Measurements from ENCODE around the gene ATP9A. TPM values are rescaled to one million over a fixed set of nuclear protein-coding genes. Genes with fewer than 3 reads are reported as not detected.

ATP9A gene
- total and polyA plus RNA-seq, 2 of the 8 experiments (the other 6 are each of a cell fraction or from before 2014, with no cell fraction given) = 5.0 to 6.4 TPM

DNA sequence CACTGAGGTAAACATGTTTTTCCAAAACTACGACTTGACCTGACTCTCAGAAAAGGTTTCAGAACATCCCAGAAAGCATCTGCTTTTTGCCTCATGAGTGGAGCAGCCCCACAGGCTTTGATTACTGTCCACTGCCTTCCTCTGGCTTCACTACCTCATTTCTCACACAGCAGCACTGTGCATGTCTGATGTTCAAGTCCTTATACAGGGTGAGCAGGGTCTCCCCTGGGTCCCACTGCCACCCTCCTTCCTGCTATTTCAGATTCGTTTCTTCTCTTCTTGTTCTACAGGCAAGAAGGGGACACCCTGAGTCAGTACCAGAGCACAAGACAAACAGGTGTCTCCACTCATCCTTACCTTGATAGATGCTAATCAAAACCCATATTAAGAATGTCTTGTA, 161.0 kb downstream of the ATP9A start:
- no peak overlapping the region for H3K56ac ChIP-seq (replicated peaks; ENCODE audit: insufficient read length, low read depth, low read length)
- H2BK5ac ChIP-seq (ENCODE audit: low read depth, low read length) = no peak overlapping the region
- no peaks in the 10 kb centered on the region for H3K27me3 ChIP-seq (replicated peaks in 1 of 4; ENCODE audit: control insufficient read depth in 3 of 4, extremely low read depth in 1 of 4, insufficient read depth in 3 of 4, low read length in 3 of 4)
- no peak overlapping the region for H3K4me2 ChIP-seq (ENCODE audit: insufficient read depth in 1 of 2, low read depth in 2 of 2, low read length in 2 of 2)
- H2BK15ac ChIP-seq (ENCODE audit: low read length) = no peak overlapping the region
- H4K20me1 ChIP-seq (replicated peaks in 1 of 2; ENCODE audit: control insufficient read depth in 1 of 2, insufficient read depth in 2 of 2, low read length in 2 of 2) = no peaks in the 10 kb centered on the region
- no peak overlapping the region for H3K23ac ChIP-seq (ENCODE audit: insufficient read length)
- H4K91ac ChIP-seq (replicated peaks; ENCODE audit: insufficient read length, low read length) = no peak overlapping the region
- H2AFZ ChIP-seq (ENCODE audit: low read length) = 0 out of 2 replicates have a peak overlapping the region, but pooled peaks have one; percentile 49
- POLR2A ChIA-PET (ENCODE audit: partially characterized antibody) = no interaction called here
- no peaks in the 10 kb centered on the region for H3K4me1 ChIP-seq (replicated peaks in 1 of 4; ENCODE audit: control insufficient read depth in 3 of 4, insufficient read depth in 4 of 4, low read length in 3 of 4)
- FAIRE-seq (no peak), DNase-seq (ENCODE audit: low read depth in 1 of 2, low spot score in 2 of 2) (no peak)
- TF ChIP-seq, protein P1, sequence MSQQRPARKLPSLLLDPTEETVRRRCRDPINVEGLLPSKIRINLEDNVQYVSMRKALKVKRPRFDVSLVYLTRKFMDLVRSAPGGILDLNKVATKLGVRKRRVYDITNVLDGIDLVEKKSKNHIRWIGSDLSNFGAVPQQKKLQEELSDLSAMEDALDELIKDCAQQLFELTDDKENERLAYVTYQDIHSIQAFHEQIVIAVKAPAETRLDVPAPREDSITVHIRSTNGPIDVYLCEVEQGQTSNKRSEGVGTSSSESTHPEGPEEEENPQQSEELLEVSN (IDR thresholded peaks at IDR 0.05) = no peak
- TF ChIP-seq, protein P2, sequence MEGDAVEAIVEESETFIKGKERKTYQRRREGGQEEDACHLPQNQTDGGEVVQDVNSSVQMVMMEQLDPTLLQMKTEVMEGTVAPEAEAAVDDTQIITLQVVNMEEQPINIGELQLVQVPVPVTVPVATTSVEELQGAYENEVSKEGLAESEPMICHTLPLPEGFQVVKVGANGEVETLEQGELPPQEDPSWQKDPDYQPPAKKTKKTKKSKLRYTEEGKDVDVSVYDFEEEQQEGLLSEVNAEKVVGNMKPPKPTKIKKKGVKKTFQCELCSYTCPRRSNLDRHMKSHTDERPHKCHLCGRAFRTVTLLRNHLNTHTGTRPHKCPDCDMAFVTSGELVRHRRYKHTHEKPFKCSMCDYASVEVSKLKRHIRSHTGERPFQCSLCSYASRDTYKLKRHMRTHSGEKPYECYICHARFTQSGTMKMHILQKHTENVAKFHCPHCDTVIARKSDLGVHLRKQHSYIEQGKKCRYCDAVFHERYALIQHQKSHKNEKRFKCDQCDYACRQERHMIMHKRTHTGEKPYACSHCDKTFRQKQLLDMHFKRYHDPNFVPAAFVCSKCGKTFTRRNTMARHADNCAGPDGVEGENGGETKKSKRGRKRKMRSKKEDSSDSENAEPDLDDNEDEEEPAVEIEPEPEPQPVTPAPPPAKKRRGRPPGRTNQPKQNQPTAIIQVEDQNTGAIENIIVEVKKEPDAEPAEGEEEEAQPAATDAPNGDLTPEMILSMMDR (IDR thresholded peaks at IDR 0.05; ENCODE audit: control extremely low read depth in 1 of 3, insufficient read depth in 1 of 3, low read depth in 1 of 3, low read length in 3 of 3) = peak in 1 of 3 experiments; percentile 13; a peak in 1 of 4 replicates
- no peaks in the 10 kb centered on the region for H3K79me2 ChIP-seq (ENCODE audit: control insufficient read depth in 1 of 2, insufficient read depth in 2 of 2, low read length in 2 of 2)
- H3K4me3 ChIP-seq (ENCODE audit: extremely low read depth in 1 of 4, insufficient read depth in 2 of 4, low read depth in 3 of 4, low read length in 4 of 4) = no peak overlapping the region
- no peaks in the 10 kb centered on the region for H3K9me3 ChIP-seq (ENCODE audit: insufficient read depth in 2 of 2, low read depth in 1 of 2, low read length in 1 of 2)
- no peak overlapping the region for H3K9ac ChIP-seq (replicated peaks in 1 of 4; ENCODE audit: extremely low read depth in 1 of 4, low read depth in 3 of 4, low read length in 3 of 4)
- no peaks in the 10 kb centered on the region; the same call in 1 of the 2 replicates for H3K23me2 ChIP-seq (ENCODE audit: low read depth, low read length)
- 68% methylated on average over 2 of the region's 2 CpGs; no CpG with 5 or more reads in 1 of the 2 experiments for WGBS, 2 experiments (ENCODE audit: extremely low coverage in 1 of 2, insufficient coverage in 1 of 2, insufficient read length in 1 of 2, insufficient replicate concordance in 2 of 2, low coverage in 1 of 2, low lambda C conversion rate in 2 of 2, missing lambda C conversion rate in 1 of 2)
- no peak overlapping the region for H4K5ac ChIP-seq (ENCODE audit: insufficient read length, low read depth, low read length)
- H3K27ac ChIP-seq (ENCODE audit: low read depth, low read length) = no peak overlapping the region
- no peaks in the 10 kb centered on the region for H3K36me3 ChIP-seq (ENCODE audit: control insufficient read depth in 2 of 4, insufficient read depth in 4 of 4, low read length in 3 of 4)
- no peak overlapping the region for H2BK120ac ChIP-seq (replicated peaks; ENCODE audit: low read depth, low read length)
- CTCF ChIA-PET (ENCODE audit: partially characterized antibody) = interaction anchor here (1.1 to 2.4 kb wide), 2 partner anchors 66 to 228 kb away, joined by 3 to 5 read pairs; no protein-coding TSS in a partner anchor
- no peak overlapping the region for H2BK12ac ChIP-seq (ENCODE audit: low read depth, low read length)
- no peak overlapping the region for H3K14ac ChIP-seq (ENCODE audit: insufficient read length)
- no peak overlapping the region for H4K8ac ChIP-seq (ENCODE audit: extremely low read depth, insufficient read depth, low read length)
- no peaks in the 10 kb centered on the region for H3K79me1 ChIP-seq (ENCODE audit: low read depth, low read length)
- no peak overlapping the region for H3K18ac ChIP-seq (ENCODE audit: extremely low read depth, low read length)
- H2AK5ac ChIP-seq (ENCODE audit: low read depth, low read length) = no peak overlapping the region
- no peak overlapping the region for H3K4ac ChIP-seq (replicated peaks; ENCODE audit: insufficient read length, low read depth, low read length)
- H2BK20ac ChIP-seq (ENCODE audit: low read length) = no peak overlapping the region

All from H1 (cell line).